Measurements from ENCODE around the gene RCBTB2. TPM values are rescaled to one million over a fixed set of nuclear protein-coding genes. Genes with fewer than 3 reads are reported as not detected.

RCBTB2 gene
- total and polyA plus RNA-seq, 9 of the 15 experiments (the other 6 are each of a cell fraction or from before 2014, with no cell fraction given): 0.91 to 3.3 (median 1.5) TPM

GRCh38 chr13:48443442-48444208, 89.3 kb downstream of the RCBTB2 start (continued):
- TF ChIP-seq, protein P1, sequence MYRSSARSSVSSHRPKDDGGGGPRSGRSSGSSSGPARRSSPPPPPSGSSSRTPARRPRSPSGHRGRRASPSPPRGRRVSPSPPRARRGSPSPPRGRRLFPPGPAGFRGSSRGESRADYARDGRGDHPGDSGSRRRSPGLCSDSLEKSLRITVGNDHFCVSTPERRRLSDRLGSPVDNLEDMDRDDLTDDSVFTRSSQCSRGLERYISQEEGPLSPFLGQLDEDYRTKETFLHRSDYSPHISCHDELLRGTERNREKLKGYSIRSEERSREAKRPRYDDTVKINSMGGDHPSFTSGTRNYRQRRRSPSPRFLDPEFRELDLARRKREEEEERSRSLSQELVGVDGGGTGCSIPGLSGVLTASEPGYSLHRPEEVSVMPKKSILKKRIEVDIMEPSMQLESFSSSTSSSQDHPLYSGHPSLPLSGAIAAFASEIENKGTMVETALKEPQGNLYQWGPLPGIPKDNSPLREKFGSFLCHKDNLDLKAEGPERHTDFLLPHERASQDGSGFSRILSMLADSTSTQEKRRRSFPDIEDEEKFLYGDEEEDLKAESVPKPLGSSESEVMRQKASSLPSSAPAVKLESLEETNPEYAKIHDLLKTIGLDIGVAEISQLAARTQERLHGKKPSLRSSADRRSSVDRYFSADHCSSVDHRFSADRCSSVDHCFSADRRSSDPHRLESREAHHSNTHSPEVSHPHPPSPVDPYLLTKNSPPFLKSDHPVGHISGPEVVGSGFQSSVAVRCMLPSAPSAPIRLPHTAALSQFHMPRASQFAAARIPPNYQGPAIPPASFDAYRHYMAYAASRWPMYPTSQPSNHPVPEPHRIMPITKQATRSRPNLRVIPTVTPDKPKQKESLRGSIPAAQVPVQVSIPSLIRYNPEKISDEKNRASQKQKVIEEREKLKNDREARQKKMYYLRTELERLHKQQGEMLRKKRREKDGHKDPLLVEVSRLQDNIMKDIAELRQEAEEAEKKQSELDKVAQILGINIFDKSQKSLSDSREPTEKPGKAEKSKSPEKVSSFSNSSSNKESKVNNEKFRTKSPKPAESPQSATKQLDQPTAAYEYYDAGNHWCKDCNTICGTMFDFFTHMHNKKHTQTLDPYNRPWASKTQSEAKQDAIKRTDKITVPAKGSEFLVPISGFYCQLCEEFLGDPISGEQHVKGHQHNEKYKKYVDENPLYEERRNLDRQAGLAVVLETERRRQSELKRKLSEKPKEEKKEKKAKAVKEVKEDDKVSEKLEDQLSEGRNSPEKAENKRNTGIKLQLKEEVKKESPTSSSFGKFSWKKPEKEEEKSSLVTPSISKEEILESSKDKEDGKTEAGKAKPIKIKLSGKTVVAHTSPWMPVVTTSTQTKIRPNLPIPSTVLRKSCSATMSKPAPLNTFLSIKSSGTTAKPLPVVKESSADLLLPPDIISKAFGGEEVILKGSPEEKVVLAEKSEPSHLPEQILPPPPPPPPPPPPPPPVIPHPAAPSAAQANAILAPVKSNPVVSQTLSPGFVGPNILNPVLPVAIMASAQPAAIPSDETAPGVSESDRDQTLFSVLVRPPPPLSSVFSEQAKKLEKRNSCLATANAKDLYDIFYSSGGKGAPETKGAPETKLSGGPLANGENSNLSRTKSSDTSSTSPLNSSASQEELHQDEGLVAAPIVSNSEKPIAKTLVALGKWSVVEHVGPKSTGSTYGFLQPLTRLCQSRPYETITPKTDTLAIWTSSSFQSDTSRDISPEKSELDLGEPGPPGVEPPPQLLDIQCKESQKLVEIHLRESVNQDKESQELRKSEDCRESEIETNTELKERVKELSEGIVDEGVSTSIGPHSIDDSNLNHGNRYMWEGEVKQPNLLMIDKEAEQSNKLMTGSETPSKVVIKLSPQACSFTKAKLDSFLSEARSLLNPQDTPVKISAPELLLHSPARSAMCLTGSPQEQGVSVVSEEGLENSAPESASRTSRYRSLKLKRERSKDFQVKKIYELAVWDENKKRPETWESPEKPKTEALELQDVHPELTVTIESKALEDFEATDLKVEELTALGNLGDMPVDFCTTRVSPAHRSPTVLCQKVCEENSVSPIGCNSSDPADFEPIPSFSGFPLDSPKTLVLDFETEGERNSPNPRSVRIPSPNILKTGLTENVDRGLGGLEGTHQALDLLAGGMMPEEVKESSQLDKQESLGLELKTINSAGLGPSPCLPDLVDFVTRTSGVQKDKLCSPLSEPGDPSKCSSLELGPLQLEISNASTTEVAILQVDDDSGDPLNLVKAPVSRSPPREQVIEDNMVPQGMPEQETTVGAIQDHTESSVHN (IDR thresholded peaks at IDR 0.05; ENCODE audit: borderline replicate concordance in 1 of 2, low read depth in 1 of 2): no peak
- no peak for TF ChIP-seq ZMIZ1 (IDR thresholded peaks at IDR 0.05; ENCODE audit: low read depth in 2 of 2, low read length in 2 of 2)

Other genes starting within 250 kb of the RCBTB2 start
- 10.5 and 12.4 TPM in 2 replicates for gene RB1, start 229.3 kb downstream of the RCBTB2 start, total RNA-seq (2014; rRNA removed)
- gene RB1, start 229.3 kb downstream of the RCBTB2 start, total RNA-seq (2014; rRNA removed; fragmentation: Illumina TruSeq; extraction: Trizol): 22.0 TPM in 2 replicates
- gene RB1, start 229.3 kb downstream of the RCBTB2 start, total RNA-seq (2015; rRNA removed; fragmentation: Illumina TruSeq; extraction: Trizol): 18.2 and 19.0 TPM in 2 replicates
- 17.9 and 20.9 TPM in 2 replicates for gene RB1, start 229.3 kb downstream of the RCBTB2 start, total RNA-seq (2021)
- 13.2 and 23.8 TPM in 2 replicates for gene RB1, start 229.3 kb downstream of the RCBTB2 start, polyA plus RNA-seq (2011; rRNA removed)
- 16.9 and 21.2 TPM in 2 replicates for gene RB1, start 229.3 kb downstream of the RCBTB2 start, polyA plus RNA-seq (2014; fragmentation: Illumina TruSeq; extraction: Trizol)
- gene RB1, start 229.3 kb downstream of the RCBTB2 start, polyA plus RNA-seq (2014; fragmentation: Nextera tagmentation; extraction: Ambion mirVana): 1 to 10 TPM; 5.0 to 6.5 TPM
- gene RB1, start 229.3 kb downstream of the RCBTB2 start, polyA plus RNA-seq (2014; rRNA removed): 9.3 and 13.2 TPM in 2 replicates
- not detected in 2 replicates for gene LPAR6, start 120.0 kb downstream of the RCBTB2 start, total RNA-seq (2014; rRNA removed)
- gene LPAR6, start 120.0 kb downstream of the RCBTB2 start, total RNA-seq (2014; rRNA removed; fragmentation: Illumina TruSeq; extraction: Trizol): not detected in 2 replicates
- gene LPAR6, start 120.0 kb downstream of the RCBTB2 start, total RNA-seq (2015; rRNA removed; fragmentation: Illumina TruSeq; extraction: Trizol): 0.11 TPM in 1 of 2 replicates, not detected in the other
- gene LPAR6, start 120.0 kb downstream of the RCBTB2 start, total RNA-seq (2021): not detected in 2 replicates
- 0.05 and 0.10 TPM in 2 replicates for gene LPAR6, start 120.0 kb downstream of the RCBTB2 start, polyA plus RNA-seq (2011; rRNA removed)
- gene LPAR6, start 120.0 kb downstream of the RCBTB2 start, polyA plus RNA-seq (2014; fragmentation: Illumina TruSeq; extraction: Trizol): not detected in 2 replicates
- under 1 TPM; 0.04 to 0.14 TPM for gene LPAR6, start 120.0 kb downstream of the RCBTB2 start, polyA plus RNA-seq (2014; fragmentation: Nextera tagmentation; extraction: Ambion mirVana)
- 0.22 TPM in 1 of 2 replicates, not detected in the other for gene LPAR6, start 120.0 kb downstream of the RCBTB2 start, polyA plus RNA-seq (2014; rRNA removed)
- gene CYSLTR2, start 120.8 kb upstream of the RCBTB2 start, total RNA-seq (2014; rRNA removed): not detected in 2 replicates
- not detected in 2 replicates for gene CYSLTR2, start 120.8 kb upstream of the RCBTB2 start, total RNA-seq (2014; rRNA removed; fragmentation: Illumina TruSeq; extraction: Trizol)
- gene CYSLTR2, start 120.8 kb upstream of the RCBTB2 start, total RNA-seq (2015; rRNA removed; fragmentation: Illumina TruSeq; extraction: Trizol): not detected in 2 replicates
- gene CYSLTR2, start 120.8 kb upstream of the RCBTB2 start, total RNA-seq (2021): not detected in 2 replicates
- not detected in 2 replicates for gene CYSLTR2, start 120.8 kb upstream of the RCBTB2 start, polyA plus RNA-seq (2011; rRNA removed)
- gene CYSLTR2, start 120.8 kb upstream of the RCBTB2 start, polyA plus RNA-seq (2014; fragmentation: Illumina TruSeq; extraction: Trizol): not detected in 2 replicates
- not detected for gene CYSLTR2, start 120.8 kb upstream of the RCBTB2 start, polyA plus RNA-seq (2014; fragmentation: Nextera tagmentation; extraction: Ambion mirVana)
- gene CYSLTR2, start 120.8 kb upstream of the RCBTB2 start, polyA plus RNA-seq (2014; rRNA removed): not detected in 2 replicates